ENCODE measurements around the gene FOXB1.

Gene FOXB1

DNA sequence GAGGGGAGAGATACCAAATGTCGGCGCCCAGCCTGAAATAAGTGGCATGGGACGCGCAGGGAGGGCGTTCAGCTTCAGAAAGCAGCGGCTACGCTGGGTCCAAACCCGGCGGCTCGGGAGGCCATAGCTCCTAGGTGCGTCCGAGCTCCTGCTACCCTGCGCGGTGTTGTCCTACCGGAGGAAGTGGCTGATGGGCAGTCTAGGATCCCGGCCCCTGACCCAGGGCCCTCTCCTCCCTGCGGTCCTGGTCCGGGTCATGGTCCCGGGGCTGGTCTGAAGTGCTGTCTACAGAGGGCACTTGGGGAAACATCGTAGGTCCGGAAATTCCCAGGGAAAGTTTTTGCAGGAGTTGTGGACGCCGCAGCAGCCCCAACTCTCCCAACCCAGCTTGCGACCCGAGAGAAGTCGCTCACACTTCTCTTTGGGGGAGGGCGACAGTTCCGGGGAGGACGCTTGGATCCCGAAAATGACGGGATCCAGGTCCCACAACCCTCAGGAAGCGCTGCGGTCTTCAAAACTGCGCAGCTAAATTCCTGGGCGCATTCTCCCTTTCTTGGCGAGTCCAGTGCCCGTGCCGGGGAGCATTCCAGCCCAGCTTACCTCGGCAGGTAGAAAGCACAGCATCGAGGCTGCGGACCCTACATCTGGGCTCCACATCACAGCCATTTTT is 9.1 kb upstream of the FOXB1 start:
- no peak for TF ChIP-seq POLR2A (IDR thresholded peaks at IDR 0.05; ENCODE audit: low read length)
- no peak for TF ChIP-seq GATA1 (IDR thresholded peaks at IDR 0.05; ENCODE audit: low read depth, low read length)
- no peak for DNase-seq

- DNase-seq: no peak
- TF ChIP-seq POLR2A (IDR thresholded peaks at IDR 0.05; ENCODE audit: low read length): no peak
- TF ChIP-seq GATA1 (IDR thresholded peaks at IDR 0.05; ENCODE audit: low read depth, low read length): no peak
These were observed 8.4 kb upstream of the FOXB1 start for GRCh38 chr15:59995568-59996297.

DNA sequence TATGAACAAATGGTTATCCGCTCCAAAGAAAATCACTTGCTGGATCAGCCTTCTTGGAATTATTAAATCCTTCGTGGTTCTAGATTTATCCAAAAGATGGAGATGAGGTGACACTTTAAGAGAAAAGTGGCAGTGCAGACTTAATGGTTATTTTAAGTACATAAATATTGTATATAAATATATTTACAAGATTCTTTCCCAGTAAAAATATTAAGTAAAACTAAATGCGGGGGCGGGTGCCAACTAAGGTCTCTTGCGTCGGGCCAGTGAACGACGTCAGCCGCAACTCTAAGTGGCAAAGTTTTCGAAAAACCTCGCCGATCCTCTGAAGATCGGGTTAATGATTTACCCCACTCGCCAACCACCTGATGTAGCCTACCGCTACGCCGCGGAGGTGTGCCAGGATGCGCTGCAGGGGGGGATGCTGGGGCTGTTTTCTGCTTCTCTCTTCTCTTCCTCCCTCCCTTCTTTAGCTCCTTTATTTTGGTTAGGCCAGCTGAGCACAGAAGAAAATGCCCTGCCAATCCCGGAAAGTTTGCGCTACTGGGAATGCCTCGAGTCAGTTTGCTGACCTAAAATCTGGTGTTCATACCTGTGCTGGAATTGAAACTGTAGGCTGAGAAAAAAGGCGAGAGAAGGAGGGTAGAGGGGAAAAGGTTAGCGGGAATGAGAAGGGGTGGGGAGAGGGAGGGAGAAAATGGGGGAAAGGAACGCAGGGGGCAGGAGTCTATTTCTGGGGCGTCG is 7.6 kb upstream of the FOXB1 start:
- no peak for DNase-seq
- no peak for TF ChIP-seq POLR2A (IDR thresholded peaks at IDR 0.05; ENCODE audit: low read length)
- TF ChIP-seq GATA1 (IDR thresholded peaks at IDR 0.05; ENCODE audit: low read depth, low read length): no peak

DNA sequence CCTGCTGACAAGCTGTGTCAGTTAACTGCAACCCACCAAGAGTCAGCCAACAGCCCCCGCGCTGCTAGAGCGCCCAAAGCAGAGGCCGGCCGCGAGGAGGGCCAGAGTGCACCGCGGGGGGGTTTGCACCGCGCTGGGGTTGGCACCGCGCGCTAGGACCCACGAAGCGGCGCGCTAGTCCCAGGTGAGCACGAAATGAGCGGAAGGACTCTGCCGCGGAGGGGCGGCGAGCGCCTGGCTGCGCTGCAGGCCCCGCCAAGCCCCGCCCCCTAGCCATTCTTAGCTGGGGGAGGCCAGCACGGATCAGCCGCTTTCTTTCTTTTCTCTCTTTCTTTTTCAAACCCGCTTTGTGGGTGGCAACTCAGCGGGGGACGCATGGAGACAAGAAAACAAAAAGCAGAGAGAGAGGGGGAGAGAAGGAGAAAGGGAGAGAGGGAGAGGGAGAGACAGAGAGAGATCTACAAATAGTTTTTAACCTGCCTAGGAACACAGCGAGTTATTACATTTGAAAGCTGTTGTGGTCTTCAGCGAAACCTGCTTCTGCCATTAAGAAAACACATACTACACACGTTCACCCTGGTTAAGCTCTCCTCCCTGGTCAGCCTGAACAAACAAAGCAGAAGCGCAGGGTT is 6.9 kb upstream of the FOXB1 start:
- no peak for TF ChIP-seq POLR2A (IDR thresholded peaks at IDR 0.05; ENCODE audit: low read length)
- TF ChIP-seq GATA1 (IDR thresholded peaks at IDR 0.05; ENCODE audit: low read depth, low read length): no peak

DNA sequence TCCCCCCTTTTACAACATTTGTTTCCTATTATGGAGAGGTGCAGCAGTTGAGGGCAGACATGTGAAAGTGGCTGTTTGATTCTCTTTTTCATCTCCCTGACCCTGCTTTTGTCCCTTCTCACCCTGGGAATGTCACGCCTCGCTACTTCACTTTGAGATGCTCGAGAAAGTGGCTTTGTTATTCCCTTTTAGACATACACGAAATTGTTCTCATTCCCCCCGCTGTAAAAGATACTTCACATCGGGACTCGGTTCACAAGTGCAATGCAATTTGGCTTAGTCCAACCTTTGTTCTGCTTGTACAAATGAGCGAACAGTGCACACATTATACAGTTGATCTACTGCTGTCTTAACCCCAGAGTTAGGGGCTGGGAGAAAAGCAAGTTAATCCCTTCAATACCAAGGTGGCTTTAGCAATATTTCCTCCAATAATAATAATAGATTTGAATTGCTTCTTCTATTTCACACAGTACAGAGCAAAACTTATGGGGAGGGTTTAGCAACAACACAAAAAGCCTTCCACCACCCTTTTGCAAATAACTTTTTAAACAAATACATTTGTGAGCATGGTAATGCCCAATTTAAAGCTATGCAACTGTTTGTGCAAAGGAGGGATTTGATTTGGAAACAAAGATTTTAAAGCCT is 5.7 kb upstream of the FOXB1 start:
- TF ChIP-seq POLR2A (IDR thresholded peaks at IDR 0.05; ENCODE audit: low read length) (no peak), GATA1 (IDR thresholded peaks at IDR 0.05; ENCODE audit: low read depth, low read length) (no peak)

More for the DNA sequence above, 6.9 kb upstream of the FOXB1 start:
- DNase-seq: no peak

GRCh38 chr15:59998950-59999611 is 5.0 kb upstream of the FOXB1 start:
- DNase-seq: no peak
- TF ChIP-seq GATA1 (IDR thresholded peaks at IDR 0.05; ENCODE audit: low read depth, low read length): no peak
- no peak for TF ChIP-seq POLR2A (IDR thresholded peaks at IDR 0.05; ENCODE audit: low read length)

More for the DNA sequence above, 5.7 kb upstream of the FOXB1 start:
- DNase-seq: no peak

DNA sequence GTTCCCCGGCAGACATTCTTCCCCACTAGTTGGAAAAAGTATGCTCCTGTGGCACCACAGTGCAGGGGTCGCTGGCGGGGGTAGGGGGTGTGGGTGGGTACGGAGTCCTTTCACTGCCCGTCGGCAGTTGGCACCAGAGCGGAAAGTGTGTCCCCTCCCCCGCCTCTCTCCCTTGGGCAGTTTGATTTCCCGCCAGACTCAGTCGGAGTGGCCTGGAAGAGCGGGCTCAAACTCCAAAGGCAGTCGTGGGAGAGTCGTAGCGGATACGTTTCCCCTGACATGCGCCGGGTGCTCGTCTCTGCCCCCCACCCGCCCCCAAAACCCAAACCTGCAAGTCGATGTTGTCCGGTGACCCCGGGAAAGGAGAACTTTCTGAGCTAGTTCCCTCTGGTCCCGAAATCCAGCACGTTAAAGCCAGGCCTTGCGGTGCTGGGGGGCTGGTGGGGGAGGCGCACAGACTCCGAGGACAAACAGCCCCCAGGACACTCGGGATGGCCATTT is 4.4 kb upstream of the FOXB1 start:
- no peak for TF ChIP-seq POLR2A (IDR thresholded peaks at IDR 0.05; ENCODE audit: low read length)
- TF ChIP-seq GATA1 (IDR thresholded peaks at IDR 0.05; ENCODE audit: low read depth, low read length): no peak
- DNase-seq: no peak

- no peak for DNase-seq
- TF ChIP-seq POLR2A (IDR thresholded peaks at IDR 0.05; ENCODE audit: low read length) (no peak), GATA1 (IDR thresholded peaks at IDR 0.05; ENCODE audit: low read depth, low read length) (no peak)
These were observed 3.8 kb upstream of the FOXB1 start for GRCh38 chr15:60000113-60000823.

GRCh38 chr15:60000824-60001609 is 3.1 kb upstream of the FOXB1 start:
- no peak for DNase-seq
- TF ChIP-seq POLR2A (IDR thresholded peaks at IDR 0.05; ENCODE audit: low read length) (no peak), GATA1 (IDR thresholded peaks at IDR 0.05; ENCODE audit: low read depth, low read length) (no peak)

GRCh38 chr15:60001610-60002527 is 2.2 kb upstream of the FOXB1 start:
- DNase-seq: no peak
- TF ChIP-seq POLR2A (IDR thresholded peaks at IDR 0.05; ENCODE audit: low read length) (no peak), GATA1 (IDR thresholded peaks at IDR 0.05; ENCODE audit: low read depth, low read length) (no peak)

Data from erythroblast (primary cell).